Colon (tissue), 2 donors: ENCODE data around the gene HDC.

Experiments used
- FAIRE-seq: peaks from 2 replicates; lab custom pipeline; 2012; peaks lifted over from hg19 to GRCh38; lab: Jason Lieb, UNC
- donor health status: control.
- donor health status: control.

Gene HDC, protein sequence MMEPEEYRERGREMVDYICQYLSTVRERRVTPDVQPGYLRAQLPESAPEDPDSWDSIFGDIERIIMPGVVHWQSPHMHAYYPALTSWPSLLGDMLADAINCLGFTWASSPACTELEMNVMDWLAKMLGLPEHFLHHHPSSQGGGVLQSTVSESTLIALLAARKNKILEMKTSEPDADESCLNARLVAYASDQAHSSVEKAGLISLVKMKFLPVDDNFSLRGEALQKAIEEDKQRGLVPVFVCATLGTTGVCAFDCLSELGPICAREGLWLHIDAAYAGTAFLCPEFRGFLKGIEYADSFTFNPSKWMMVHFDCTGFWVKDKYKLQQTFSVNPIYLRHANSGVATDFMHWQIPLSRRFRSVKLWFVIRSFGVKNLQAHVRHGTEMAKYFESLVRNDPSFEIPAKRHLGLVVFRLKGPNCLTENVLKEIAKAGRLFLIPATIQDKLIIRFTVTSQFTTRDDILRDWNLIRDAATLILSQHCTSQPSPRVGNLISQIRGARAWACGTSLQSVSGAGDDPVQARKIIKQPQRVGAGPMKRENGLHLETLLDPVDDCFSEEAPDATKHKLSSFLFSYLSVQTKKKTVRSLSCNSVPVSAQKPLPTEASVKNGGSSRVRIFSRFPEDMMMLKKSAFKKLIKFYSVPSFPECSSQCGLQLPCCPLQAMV

DNA sequence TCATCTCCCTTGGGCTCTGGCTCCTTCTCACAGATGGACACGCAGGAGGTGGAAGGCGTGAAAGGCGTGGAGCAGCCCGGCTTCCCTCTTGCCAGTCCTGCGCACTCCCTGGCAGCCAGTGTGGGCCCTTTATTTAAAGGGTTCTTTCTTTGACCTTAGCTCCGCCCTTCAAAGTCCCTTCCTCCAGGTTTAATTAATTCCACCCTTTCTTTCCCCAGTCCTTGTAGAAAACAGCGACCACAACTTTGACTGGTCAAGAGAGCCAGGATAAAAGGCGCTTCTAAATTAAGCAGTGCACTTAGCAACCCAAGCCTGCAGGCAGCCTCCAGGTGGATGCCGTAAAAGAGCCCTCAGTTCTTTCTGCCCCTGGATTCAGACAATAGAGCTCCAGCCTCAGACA, at the start of gene HDC:
Gene HDC, minus strand, starts transcription at position 107 of the 400 bp plus-strand sequence. Its CDS starts 103 bp downstream, at position 4.
- FAIRE-seq: no peak

DNA sequence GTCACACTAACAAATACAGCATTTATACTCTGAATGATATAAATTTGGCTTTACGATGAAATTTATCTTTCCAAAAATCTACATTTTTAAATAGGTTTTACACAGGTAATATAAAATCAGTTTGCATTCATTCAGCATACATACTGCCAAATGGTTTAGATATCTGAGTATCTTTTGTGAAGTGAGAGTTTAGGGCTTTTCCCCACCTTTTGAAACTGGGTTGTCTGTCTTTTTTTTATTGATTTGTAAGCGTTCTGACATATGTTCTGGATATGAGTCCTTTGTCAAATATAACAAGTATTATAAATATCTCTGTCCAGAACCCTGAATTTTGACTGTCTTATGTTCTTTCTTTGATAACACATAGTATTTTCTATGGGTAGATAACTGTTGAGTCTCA, 47.1 kb upstream of the HDC start:
- no peak for FAIRE-seq

DNA sequence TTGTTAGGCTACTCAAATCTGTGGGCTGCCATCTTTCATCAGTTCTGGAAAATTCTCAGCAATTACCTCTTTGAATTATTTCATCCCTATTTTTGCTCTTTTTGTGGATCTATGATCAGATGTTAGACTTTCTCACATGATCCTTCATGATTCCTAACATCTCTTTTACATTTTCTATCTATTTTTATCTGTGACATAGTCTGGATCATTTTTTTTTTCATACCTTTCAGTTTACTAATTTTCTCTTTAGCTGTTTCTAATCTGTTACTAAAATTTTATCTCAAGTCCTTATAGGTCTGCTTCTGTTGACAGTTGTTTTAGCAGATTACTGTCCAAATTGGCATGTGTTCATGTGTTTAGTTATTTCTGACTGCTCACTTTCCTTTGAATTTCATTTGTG, 42.3 kb upstream of the HDC start:
- no peak for FAIRE-seq

DNA sequence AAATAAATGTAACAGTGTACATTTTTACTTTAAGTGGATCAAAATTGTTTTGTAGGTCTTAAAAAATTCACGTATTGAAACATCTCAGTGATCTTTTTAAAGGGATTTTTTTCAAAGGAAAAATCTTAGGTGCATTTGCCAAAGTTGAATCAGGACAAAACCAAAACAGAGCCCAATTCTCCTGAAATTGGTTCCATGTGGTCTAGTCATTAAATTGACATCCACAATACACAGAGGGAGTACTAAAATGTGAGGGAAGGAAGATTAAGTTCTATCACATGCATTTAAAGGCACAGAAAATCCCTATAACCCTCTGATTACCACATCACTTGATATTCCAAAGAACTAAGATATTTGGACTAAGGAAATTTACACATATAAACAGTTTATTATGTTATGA, 39.3 kb upstream of the HDC start:
- no peak for FAIRE-seq

DNA sequence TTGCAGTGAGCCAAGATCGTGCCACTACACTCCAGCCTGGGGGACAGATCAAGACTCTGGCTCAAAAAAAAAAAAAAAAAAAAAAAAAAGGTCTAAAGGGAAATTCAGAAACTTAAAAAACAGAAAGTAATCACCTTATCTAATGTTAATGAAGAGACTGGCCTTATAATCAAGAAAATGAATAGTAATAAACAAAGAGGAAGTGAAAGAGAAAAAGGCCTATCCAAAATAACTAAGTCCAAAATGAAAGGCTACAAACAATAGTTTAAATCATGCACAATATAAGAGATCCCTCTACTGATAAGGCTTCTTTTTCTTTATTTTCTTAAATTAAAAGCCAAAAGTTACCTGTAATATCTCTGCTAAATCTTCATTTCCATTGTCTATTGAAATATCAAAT, 37.1 kb upstream of the HDC start:
- no peak for FAIRE-seq

DNA sequence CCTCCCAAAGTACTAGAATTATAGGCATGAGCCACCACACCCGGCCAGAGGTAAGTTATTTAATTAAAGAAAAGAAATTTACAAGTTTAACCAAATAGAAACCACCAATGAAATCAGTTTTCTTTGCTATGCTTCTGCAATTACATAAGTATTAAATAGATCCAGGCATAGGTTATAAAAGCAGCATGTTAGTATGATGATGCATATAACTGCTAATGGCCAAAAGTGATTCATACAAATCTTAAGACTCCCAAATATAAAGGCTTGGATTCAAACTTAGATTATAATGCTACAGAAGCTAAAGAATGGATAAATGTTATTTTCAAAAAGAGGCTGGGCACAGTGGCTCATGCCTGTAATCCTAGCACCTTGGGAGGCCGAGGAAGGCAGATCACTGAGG, 32.8 kb upstream of the HDC start:
- FAIRE-seq: no peak

DNA sequence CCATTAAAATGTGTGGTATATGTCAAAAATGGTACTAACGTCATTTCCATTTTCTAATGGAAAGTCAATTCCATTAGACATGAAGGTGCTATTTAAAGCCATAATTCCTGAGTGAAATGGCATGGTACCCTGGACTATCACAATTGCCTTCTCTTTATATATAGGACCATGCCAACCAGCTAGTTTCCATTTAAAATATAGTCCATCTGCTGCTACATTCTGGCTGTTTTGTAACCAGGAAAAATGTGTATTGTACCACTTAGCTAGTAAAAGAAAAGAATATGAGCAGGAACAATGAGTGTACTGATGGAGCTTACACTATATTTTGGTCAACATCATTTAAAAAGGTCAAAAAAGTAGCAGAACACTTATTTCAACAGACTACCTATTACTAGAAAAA, 30.4 kb upstream of the HDC start:
- FAIRE-seq: no peak

DNA sequence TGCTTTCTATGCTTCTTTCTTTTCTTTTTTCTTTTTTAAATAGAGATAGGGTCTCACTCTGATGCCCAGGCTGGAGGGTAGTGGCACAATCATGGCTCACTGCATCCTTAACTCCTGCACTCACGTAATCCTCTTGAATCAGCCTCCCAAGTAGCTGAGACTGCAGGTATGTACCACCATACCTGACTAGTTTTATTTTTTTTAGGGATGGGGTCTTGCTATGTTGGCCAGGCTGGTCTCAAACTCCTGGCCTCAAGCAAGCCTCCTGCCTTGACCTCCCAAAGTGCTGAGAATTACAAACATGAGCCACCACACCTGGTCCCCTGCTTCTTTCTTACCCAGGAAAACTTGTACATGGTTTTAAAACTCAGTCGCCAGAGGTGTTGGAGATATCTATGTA, 24.2 kb upstream of the HDC start:
- FAIRE-seq: no peak

DNA sequence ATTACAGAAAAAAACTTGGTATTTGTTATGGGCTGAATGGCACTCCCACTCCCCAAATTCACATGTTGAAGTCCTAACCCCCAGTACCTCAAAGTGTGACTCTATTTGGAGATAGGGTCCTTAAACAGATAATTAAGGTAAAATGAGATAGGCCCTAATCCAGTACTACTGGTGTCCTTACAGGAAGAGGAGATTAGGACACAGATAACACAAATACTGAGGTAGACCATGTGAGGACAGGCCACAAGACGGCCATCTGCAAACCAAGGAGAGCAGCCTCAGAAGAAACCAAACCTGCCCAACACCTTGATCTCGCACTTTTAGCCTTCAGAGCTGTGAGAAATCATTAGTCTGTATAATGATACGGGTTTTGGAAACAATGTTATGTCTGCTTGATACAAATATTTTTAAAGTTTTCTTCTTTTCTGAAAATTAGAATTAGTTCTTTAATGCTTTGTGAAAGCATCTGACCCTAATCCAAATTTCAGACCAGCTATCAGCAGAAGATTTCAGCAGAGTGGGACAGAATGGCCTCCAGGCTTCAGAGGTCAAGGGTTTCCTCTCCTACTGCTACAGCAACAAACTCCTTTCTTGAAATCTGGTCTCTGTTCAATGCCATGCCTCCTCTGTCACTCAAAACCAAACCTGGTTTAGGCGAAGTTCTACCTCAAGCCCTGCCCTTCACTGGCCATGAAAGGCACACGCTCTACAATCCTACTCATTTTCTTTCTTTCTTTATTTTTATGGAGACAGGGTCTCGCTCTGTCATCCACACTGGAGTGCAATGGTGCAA, 22.0 kb upstream of the HDC start:
- FAIRE-seq: no peak

DNA sequence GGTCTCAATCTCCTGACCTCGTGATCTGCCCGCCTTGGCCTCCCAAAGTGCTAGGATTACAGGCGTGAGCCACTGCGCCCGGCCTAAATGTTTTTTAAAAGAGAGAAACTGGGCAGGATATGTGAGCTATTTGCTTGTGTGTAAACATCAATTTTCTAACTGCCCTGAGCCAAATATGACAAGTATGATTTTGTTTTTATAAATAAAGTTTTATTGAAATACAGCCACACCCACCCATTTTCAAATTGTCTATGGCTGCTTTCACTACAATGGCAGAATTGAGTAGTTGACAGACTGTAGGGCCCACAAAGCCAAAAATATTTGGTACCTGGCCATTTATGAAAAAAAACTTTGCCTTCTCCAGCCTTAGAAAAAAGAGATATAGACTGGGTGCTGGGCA, 15.9 kb upstream of the HDC start:
- no peak for FAIRE-seq

DNA sequence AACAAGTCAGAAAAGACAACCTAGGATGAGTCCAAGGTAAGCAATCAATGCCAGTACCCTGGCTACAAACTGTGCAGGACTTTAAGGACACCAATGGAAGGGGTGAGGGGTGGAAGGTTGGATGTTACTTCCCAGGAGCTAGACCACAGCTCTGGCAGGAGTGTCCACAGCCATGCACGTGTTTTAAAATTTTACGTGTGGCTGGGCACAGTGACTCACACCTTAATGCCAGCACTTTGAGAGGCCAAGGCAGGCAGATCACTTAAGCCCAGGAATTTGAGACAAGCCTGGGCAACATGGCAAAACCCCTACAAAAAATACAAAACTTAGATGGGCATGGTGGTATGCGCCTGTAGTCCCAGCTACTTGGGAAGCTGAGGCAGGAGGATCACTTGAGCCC, 14.7 kb upstream of the HDC start:
- FAIRE-seq: no peak

DNA sequence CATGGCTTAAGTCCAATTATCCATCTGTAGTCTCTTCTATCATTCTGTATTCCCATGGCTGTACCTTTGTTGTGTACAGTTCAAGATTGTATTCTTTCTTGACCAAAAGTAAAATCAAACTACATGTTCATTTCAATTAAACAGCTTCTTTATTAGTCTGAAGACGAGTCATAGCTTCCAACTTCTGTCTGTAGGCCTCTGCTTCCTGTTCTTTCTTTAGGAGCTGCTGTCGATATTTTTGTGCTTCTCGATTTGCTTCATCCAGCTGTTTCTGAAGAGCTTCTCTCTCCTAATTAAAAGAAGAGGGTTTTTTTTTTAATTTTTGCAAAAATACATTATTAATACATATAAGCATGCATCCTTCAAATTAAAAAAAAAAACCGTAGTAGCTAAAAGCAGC, 13.0 kb upstream of the HDC start:
- FAIRE-seq: no peak

DNA sequence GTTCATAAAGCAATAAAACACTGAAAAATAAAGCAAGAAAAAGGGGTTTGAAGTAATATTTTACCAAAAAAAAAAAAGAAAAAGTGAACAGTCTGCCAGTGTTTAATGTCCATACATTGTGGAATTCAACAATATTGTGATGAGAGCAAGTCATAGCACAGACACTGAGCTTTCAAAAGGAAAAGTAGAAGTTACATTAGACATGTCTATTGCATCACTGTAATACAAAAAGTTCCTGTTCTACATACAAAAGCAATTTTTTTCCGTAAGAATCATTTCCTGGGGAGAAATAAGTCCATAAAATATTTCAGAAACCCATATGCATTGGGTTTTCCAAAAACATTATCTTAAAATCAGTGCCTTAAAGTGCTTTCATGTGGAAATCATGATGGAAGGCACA, 11.8 kb upstream of the HDC start:
- no peak for FAIRE-seq

DNA sequence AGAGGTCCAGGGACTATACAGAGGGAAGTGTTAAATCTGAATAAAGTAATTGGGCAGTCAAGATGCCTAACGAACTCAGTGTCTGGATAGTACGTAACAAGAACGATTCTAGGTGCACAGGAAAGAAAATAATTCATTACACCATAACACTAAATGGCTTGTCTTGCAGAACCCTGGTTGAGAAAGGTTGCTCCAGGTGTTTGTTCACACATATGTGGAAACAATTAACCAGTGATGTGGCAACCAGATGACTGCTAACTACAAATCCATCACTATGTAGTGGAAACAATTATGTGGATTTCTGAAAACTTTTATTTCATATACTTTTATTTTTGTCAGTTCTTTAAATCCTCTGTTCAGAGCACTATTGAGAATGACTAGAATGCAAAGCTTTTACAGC, 10.4 kb upstream of the HDC start:
- FAIRE-seq: no peak

DNA sequence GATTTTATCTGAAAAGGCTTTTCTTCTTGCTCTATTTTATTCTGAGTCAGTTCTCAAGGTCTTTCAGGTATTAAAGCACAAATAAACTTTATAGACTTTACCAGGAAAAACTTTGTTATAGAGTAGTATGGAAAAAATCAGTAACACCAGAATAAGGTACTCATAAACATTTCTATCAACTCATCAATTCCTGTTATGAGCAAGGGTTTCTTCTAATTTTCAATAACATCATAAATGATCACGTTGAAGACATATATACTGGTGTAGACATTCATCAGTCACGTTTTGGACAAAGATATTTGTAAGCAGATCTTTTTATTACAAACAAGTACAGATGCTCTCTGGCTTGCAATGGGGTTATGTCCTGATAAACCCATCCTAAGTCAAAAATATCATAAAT, 9.6 kb upstream of the HDC start:
- FAIRE-seq: no peak

DNA sequence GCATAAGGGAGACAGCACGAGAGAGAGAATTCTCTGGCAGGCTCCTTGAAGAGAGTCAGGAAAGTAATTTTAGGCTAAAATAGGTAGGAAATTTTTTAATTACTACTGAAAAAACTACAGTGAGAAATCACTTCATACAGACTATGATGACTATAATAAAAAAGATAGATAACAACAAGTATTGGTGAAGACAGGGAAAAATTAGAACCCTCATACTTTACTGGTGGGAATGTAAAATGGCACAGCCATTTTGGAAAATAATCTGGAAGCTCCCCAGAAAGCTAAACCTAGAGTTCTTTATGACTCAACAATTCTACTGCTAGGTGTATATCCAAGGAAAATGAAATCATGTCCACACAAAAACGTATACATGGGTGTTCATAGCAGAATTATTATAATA, 2.1 kb upstream of the HDC start:
- FAIRE-seq: peak; percentile 14

DNA sequence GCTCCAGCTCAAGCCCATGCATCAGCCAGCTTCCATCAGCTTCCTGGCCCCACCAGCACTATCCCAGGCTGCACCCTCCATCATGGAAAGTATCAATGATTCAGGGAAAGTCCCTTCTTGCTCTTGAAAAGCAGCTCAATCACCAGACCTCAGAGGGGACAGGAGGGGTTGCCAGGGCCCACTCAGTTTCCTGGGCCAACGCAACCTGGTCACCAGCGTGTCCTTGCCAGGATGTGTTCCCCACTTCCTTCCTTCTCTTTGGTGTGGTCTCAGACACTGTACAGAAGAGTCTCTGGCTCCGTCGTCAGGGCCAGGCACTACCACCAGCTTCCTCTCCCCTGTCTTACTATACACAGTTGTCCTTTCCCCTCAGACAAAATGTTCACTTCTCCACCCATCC, 3.0 kb downstream of the HDC start:
- no peak for FAIRE-seq

DNA sequence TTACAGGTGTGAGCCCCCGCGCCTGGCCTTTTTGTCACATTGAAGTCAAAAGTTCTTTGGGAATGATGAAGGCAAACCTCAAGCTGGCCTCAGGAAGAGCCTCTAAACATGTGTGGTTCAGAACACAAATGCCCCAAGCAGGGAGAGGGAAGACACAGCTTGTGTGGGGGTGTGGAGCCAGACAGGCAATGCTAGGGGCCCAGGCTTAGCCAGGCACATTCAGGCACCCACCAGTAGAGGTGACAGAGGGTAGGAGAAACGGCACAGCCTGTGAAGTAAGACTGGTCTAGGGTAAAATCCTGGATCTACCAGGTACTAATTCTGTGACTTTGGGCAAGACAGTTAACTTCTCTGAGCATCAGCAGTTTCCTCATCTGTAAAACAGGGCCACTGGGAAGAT, 3.5 kb downstream of the HDC start:
- FAIRE-seq: no peak

DNA sequence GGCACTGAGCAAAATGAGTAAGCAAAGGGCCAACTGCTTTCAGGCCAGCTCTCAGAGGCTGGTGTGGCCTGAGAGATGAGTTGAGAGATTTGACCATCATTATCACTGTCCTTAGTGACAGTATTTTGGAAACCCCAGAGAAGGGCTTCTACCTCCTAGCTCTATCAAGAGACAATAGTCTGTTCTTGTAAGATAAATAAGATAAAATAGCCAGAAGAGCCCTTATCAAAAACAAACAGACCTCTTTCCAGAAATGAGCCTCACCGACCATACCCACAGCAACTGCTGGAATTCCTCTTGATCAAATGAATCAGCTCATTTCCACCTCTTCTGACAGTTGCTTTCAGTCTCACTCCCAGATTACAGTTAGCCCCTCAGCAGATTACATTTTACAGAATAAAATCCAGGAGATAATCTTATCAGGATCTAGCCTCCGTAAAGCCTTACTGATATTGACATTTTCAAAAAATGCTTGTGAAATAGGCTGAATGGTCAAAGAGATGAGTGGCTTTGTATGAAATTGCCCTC, 4.5 kb downstream of the HDC start:
- FAIRE-seq: no peak

DNA sequence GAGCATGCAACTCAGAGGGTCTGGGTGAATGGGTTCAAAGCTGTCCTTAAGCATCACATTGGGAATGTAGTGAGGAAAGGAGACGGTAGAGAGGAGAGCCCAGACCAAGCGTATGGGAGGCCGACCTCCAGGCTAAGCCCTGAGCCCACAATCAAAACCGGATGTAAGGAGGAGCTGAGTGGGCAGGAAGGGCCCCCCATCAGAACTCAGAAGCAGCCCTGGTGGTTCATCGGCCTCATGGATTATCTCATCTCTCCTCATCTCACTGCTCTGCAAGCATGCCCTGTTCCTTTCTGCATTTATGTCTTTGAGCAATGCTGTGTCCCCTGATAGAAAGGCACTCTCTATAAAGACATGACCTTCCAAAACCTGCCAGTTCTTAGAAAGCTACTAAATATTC, 6.2 kb downstream of the HDC start:
- no peak for FAIRE-seq

DNA sequence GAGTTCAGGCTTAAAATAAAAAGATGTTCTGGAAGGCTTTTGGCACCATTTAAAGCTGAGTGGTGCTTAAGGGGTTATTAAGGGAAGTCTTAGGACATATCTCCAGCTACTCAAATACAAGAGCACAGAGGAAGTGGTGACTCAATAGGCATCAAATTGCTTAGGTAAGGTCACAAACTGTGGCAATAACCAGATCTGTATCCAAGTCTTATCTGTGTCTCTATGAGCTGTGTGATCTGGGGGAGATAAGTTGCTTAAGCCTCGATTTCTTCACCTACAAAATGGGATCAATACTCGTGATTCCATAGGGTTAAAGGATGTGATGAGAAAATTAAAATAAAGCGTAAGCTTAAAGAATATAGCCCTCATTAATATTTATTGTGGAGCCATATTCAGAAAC, 7.6 kb downstream of the HDC start:
- no peak for FAIRE-seq

DNA sequence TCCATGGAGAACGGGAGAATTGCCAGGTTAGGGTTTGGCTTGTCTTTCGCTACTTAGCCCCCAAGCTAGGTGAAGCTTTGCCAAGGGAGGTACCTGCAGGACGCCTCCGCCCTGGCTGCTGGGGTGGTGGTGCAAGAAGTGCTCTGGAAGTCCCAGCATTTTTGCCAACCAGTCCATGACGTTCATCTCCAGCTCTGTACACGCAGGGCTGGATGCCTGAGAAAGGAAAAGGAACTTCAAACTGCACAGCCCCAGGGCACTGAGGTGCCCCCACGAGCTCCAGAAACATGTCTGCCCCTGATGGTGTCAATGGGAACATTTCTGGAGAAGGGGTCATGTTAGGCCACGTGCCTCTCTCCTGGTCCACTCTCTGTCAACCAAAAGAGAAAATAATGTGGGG, 8.2 kb downstream of the HDC start:
- no peak for FAIRE-seq
